CD4-positive, alpha-beta T cell treated with Interleukin-1 beta for 1 hour (primary cell): Measurements from ENCODE around the gene HOXB9.
A peak's percentile ranks its signal among the peaks of the same experiment; 100 is the strongest.

Experiments
- DNase-seq, 2 donors: peaks; one replicate each; pipeline ENCODE4 v3.0.0-alpha.2; 2020 to 2022

HOXB9 gene

DNA sequence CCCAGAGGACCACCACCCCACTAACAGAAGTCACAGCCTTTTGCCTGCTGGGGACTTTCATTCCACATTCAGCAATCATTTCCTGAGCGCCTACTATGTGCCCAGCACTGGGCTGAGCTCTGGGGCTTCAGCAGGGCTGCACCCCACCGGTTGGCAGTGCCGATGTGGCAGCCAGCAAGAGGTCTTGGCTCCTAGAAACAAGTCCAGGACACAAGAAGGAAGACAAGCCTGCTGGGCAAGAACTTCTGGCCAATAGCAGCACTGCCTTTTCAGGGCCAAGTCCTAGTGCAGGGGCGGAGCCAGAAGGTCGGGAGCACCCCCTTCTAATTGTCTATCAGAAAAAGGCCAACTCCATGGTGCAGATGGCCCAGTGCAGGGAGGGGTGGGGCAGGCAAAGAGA is 13.0 kb upstream of the HOXB9 start:
- no peak for DNase-seq

GRCh38 chr17:48637323-48638260 is 11.4 kb upstream of the HOXB9 start:
- no peak for DNase-seq

DNA sequence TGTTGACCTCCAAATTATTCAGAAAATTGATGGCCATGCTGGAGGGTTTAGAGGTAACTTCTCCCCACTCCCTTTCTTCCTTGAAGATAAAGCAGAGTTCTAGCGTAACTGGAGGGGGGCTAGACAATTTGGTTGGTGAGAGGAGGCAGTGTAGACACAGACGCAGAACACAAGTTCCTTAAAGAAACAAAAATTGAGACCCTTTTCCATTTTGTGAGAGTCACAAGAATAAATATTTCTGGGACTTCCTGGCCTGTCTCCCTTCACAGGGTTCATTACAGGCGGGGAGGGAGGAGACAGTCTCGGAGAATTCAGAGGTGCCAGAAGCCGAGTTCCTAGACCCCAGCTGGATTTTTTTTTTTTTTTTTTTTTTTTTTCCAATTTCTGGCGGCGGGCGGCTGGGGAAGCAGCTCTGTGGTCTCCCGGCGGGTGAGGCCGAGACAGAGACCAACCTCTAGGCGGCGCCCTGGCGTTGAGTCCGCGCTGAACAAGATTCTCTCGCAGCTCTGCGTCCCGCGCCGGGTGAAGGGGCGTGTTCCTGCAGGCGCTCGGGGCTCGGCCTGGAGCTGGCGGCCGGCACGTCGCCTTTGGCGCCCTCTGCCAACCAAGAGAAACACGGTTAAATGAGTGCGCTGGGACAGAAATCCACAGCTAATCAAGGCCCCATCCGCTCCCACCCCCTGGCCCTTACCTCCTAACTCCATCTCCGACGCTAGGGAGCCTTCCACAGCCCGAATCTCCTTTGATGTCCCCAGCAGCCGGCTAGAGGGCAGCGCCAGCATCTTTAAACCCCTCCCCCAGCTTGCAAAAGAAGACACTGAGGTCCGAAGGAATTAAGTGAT is 10.2 kb upstream of the HOXB9 start:
- peak; percentile 58 to 64 for DNase-seq

DNA sequence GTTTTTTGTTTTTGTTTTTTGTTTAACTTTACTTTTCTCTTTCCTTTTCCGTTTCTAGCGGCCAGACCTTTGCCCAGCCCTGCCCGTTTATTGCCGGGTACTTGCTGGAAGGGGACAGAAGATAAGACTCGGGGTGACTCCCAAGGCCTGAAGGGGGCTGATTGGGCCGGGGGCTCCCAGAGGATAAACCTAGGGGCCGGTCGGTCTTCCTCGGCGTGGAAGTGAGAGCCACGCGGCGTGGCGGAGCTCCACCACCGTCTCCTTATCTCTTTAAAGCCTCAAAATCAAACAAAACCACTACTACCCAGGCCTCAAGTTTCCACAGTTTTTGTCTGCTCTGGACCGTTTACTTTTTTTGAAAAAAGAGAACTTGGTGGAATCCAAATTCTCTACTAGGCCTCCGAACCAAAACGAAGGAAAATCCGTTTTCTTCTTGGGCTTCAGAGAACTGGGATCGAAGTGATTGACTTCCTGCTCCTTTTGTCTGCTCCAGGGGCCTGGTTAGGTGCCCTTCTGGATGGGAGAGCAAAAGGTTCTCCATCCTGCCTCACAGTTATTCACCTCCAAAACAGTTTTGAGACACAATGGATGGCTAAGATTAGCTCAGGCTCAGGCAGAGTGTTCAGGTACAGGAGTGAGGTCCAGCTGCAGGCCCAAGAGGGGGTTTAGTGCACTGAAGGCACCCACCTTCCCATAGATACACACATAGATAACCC is 8.5 kb upstream of the HOXB9 start:
- no peak for DNase-seq

DNA sequence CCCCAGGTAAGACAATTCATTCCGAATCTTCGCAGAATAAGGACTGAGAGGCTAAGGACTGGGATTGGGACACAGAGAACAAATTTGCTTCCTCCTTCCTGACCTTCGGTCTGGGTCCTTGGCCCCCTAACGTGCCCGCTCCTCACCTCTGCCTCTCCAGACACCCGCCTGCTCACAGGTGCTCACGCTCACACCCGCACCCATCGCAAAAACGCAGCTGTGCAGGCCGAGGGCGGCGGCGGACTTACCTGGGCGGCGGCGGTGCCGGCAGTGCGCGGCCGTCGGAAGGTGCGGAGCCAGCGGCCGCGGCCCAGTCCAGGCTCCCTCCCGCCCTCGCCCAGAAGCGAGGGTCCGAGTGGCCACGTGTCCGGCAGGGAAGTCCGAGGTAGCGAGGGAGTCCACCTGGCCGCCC is 7.1 kb upstream of the HOXB9 start:
- no peak for DNase-seq

DNA sequence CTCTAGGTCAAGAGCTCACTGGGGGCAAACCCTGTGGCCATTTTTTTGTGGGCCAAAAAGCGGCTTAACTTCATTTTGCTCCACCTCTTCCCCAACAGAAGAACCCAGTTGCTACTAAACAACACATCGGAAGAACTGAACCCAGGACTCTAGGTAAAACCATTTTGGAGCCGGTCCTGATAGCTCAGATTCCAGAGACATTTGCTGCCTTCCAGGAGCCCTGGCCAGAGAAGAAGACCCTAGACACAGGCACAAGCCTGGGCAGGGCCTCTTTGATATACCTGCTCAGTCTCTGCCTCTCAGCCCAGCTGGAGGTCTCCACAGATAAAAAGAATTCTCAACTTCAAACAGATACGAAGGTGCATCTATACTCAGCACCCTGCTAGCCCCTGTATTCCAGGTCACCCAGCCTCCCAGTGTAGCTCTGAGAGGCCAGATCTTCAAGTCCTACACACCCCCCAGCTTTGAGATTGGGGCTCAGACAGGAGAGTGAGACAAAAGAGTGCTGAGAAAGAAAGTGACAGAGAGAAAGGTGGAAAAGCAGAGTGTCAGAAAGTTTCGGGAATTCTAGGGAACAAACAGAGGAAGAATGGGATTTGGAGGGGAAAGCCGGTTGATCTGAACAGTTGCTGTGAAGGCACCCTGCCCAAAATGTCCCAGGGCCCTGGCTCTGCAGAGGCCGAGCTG is 6.6 kb upstream of the HOXB9 start:
- no peak for DNase-seq

DNA sequence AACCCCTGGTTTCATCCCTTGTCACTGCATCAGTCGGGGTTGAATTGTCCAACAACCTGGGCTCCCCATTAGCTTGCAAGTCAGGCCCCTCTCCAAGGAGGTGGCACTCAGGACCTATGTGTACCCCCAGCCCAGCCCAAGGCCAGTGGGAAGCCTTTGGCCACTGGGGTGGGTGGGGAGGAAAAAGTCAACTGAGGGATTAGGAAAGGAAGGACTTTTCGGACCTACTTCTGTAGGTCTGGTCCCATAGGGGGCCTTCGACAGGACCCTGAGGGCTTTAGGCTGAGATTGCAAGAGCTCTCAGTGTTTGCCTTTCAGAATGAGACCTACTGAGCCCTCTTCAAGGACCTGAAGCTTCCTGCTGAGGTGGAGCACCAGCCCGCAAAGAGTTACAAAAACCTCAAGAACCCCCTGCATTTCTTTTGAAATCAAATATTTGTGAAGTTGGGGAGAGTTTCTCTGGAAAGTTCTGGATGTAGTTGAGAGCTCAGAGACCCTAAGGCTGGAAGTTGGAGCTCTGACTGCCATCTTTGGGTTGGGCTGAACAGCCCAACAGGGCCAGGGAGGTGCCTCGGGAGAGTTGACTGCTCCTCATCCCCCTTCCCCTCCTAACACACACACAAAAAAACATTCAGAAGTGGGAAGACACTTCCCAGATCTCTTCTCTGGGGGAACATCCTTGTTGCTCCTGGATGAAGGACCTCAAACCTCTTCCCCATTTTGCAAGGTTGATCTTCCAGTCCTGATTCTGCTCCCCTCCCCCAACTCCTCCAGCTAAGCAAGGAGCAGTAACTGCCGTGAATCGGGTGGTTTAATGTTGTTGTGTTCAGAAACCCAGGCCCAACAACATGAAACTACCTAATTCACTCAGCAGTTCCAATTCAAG is 5.8 kb upstream of the HOXB9 start:
- DNase-seq, result no peak

DNA sequence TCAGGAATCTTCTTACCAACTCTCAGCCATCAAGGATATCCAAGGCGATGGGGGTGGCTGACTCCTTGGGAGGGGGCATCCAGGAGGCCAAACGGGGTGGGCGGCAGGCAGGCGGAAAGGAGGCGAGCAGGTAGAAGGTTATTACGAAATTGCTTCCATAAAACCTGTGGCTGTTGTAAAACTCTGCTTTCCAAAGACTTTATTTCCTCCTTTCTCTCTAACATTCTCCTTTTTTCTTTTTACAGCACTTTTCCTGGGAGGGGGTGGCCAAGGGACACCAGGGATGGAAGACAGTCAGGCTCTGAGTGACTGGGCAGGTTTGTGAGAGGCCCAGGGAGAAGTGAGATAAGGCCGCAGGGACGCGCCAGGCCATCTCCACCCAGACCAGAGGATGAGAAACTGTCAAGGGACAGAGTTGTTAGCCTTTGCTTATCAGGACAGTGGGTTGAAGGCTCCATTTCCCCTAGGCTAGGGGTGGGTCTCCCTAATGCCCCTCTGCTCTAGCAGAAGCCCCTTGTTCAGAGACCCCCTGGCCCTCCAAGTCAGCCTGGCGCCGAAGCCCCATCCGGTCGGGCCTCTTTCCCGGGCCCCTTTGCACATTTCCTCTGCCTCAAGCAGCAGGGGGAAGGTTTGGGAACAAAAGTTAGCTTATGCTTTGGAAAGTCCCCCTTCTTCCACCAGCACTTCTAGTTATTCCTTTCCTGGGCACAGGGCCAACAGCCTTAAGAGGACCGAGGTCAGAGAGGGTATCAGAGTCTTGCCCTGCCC is 5.0 kb upstream of the HOXB9 start:
- DNase-seq, result no peak

DNA sequence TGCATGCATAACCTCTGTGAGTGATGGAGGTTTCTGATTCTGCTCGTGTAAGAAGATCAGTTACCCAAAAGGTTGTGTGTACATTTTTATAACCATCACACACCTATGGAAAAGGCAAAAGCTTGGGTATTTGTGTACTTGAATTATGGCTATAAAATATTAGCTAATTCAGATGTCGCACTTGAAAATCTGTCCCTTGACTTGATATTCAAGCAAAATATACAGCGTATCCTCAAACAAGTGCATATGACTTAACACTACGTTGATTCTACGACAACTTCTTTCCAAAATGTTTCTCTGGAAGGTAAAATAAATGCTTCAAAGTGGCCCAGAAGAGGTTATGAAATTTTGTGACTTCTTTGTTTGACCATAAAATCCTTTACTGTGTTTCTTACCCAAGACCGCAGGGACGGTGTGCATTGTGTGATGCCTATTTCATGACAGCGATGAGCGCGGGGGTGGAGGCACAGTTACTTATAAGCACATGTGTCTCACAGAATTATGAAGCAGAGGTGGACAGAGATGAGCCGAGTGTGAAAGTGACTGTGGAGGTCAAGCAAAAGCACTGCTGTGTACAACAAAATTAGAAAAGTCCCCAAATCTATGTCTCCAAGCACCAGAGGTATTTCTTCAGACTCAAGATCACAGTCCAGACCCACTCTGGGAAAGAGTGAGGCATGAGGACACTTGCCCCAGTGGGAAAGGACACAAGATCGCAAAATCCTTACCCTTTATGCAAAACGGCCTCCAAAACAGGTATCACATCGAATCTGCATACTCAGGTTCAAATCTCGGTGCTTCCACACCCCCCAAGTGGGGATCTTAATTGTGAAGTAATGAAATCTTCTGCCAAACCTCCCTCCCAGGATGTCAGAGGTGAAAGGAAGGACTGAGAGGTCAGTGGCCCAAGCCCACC is 4.1 kb upstream of the HOXB9 start:
- no peak for DNase-seq

DNA sequence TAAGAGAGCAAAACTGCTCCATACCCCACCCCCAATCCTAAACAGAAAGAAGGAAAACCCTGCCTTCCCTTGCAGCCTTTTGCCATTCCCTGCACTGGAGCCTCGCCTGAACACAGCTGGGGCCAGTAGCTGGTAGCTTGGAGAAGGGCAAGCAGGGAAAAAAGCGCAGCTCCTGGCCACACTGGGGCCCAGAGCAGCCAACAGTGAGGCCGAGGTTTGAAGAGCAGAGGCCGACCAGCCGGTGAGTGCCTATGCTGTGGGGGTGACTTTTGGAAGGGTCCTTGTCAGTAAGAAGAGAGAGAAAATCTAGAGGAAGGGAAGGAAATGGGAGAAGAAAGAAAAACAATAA is 3.2 kb upstream of the HOXB9 start:
- no peak for DNase-seq

- no peak for DNase-seq
These were observed 2.7 kb upstream of the HOXB9 start for GRCh38 chr17:48628649-48629410.

GRCh38 chr17:48627623-48628521 is 1.7 kb upstream of the HOXB9 start:
- no peak for DNase-seq

GRCh38 chr17:48627118-48627597 is 1.0 kb upstream of the HOXB9 start:
- DNase-seq, result no peak

DNA sequence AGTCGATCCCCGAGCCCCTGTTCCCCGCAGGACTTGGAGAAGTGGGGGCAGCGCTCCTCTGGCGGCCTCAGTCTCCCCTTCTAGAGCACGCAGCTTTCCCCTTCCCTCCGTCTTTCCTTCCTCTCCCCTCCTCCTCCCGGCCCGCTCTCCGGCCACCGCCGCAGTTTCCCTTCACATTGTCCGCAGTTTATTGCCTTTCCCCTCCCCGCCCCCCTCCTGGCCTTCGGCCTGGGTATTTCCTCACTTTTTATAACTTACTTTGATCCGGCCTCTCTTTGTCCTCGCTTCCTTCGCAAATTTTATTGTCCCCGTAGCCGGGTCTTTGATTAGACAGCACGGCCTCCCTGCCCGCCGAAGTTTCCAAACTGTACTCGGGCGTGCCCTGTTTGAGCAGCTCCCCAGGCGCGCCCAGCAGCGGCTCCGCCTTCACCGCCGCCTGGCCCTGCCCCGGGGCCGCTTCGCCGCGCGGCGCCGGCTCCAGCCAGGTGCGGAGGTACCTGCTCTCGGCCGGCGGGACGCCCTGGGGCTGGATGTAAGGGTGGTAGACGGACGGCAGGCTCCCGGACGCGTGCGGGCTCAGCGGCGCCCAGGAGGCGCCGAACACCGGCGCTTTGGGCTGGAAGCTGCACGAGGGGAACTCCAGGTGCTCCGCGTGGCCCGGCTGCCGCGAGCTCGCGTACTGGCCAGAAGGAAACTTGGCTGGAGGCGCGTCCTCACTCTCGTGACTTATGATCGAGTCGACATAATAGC is 488 bp downstream of the HOXB9 start:
- peak; percentile 27 to 42 for DNase-seq

DNA sequence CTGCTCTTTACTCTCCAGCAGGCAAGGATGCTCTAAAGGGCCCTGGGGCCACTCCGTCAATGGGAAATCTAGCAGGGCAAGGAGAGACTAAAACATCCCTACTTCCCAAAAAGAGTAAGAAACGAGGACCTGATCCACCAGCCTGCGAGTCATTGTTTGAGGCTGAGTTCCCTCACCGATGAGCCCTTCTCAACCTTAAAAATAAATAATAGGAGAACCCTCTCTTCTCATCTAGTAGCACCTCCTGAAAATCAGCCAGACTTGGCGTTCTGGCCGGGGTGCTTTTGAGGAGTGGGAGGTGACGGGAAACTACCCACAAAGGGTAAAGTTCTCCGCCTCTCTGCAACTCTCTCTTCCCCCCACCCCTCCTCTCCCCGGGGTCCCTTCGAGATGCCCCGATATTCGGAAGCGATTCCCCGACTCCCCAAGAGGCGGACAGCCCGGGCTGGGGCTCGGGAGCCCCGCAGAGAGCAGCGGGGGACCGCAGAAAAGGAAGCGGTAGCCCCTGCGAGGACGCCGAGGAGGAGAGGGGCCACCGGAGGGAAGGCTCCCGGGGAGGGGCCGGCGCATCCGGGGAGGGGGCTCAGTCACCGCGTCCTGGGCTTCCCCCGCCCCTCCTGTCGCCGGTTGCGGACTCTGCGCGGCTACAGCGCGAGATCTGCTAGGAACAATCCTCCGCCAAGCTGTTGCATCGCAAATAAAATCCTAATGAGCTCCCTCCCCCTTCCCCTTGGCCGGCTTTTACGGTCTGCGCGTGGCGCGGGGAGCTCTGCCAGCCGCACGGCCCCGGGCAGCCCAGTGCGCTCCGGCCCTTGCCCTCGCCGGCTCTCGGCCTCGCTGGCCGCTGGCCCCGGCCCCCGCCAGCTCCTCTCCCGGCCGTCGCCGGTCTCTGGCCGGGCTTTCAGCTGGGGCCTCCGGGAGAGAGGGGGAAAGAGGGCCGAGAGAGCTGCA is 1.3 kb downstream of the HOXB9 start:
- DNase-seq, result peak in 1 of 2 donors; percentile 36

GRCh38 chr17:48624118-48624517 is 2.0 kb downstream of the HOXB9 start:
- DNase-seq, result no peak
